ENCODE data around the gene HAVCR1. TPM values are rescaled to one million over a fixed set of nuclear protein-coding genes. Genes with fewer than 3 reads are reported as not detected.
"Not testable (repeated sequence)": the region's sequence is repeated elsewhere in the genome, so short reads cannot be mapped to it uniquely, and the experiment has no call there.

Gene HAVCR1
- total RNA-seq, 1 donor: not detected

DNA sequence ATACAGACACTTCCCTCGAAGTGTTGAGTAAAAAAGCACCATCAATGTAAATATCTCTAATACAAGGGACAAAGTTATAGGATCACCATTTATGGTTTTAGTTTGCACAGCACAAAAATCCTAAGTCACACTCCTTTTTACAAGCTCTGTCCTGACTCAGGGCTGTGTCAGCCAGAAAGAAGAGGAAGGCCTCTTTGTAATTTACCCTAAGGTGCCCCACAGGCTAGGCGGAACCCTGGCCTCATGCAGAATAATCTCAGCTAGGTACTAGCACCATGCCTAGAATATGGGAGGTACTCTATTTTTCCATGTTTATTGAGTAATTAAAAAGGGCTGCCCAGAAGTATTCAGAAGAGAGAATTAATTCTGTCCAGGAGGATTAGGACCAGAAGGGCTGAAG, 36.9 kb downstream of the HAVCR1 start:
- H3K4me3 ChIP-seq (ENCODE audit: low read depth, low read length): no peak overlapping the region
- no peak for DNase-seq (ENCODE audit: low read depth)
- no peak for TF ChIP-seq CTCF (IDR thresholded peaks at IDR 0.05; ENCODE audit: insufficient read depth, low read depth, low read length)

- H3K4me3 ChIP-seq (ENCODE audit: low read depth, low read length): no peak overlapping the region
- no peak for DNase-seq (ENCODE audit: low read depth)
These were observed 38.2 kb downstream of the HAVCR1 start for GRCh38 chr5:157020511-157021222.

DNA sequence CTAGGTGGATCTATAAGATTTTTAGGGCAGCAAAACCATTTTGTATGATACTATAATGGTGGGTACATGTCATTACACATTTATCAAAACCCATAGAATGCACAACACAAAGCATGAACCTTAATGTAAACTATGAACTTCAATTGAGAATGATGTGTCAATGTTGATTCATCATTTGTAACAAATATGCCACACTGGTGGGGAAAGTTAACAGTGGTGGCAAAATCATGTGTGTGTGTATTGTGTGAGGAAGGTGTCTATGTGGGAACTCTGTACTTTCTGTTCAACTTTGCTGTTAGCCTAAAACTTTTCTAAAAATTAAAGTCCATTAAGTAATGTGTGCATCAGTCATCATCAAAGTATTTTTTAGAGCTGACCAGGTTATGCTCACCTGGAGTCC, 38.9 kb downstream of the HAVCR1 start:
- TF ChIP-seq CTCF (IDR thresholded peaks at IDR 0.05; ENCODE audit: insufficient read depth, low read depth, low read length): no peak
- DNase-seq (ENCODE audit: low read depth): no peak
- H3K4me3 ChIP-seq (ENCODE audit: low read depth, low read length): no peak overlapping the region

More at GRCh38 chr5:157020511-157021222, 38.2 kb downstream of the HAVCR1 start:
- no peak for TF ChIP-seq CTCF (IDR thresholded peaks at IDR 0.05; ENCODE audit: insufficient read depth, low read depth, low read length)

DNA sequence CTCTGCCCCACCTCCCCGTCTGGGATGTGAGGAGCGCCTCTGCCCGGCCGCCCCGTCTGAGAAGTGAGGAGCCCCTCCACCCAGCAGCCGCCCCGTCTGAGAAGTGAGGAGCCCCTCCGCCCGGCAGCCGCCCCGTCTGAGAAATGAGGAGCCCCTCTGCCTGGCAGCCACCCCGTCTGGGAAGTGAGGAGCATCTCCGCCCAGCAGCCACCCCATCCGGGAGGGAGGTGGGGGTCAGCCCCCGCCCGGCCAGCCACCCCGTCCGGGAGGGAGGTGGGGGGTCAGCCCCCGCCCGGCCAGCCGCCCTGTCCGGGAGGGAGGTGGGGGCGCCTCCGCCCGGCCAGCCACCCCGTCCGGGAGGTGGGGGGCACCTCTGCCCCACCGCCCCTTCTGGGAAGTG, 44.8 kb downstream of the HAVCR1 start:
- H3K4me3 ChIP-seq (ENCODE audit: low read depth, low read length); DNase-seq (ENCODE audit: low read depth): not testable (repeated sequence)

DNA sequence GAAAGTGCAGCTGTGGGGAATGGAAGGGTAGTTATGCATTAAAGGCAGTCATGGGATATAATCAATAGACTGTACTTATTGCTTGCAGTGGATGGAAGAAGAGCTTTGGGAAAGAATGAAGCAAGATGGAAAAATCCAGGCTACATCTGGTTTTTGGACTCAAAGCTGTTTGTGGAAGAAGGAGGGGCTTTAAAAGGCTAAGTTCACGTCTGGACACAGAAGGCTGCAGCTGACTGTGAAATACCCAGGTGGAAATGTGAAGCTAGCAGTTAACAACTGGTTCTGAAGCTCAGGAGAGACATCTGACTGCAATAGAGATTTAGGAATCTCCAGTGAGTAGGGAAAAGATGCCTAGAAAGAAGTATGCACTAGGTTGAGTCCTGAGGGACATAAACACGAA, 52.7 kb downstream of the HAVCR1 start:
- no peak for TF ChIP-seq CTCF (IDR thresholded peaks at IDR 0.05; ENCODE audit: insufficient read depth, low read depth, low read length)
- DNase-seq (ENCODE audit: low read depth): no peak
- no peak overlapping the region for H3K4me3 ChIP-seq (ENCODE audit: low read depth, low read length)

GRCh38 chr5:157004893-157005551, 53.9 kb downstream of the HAVCR1 start:
- no peak for DNase-seq (ENCODE audit: low read depth)
- H3K4me3 ChIP-seq (ENCODE audit: low read depth, low read length): no peak overlapping the region
- TF ChIP-seq CTCF (IDR thresholded peaks at IDR 0.05; ENCODE audit: insufficient read depth, low read depth, low read length): no peak

GRCh38 chr5:156991714-156992113, 67.2 kb downstream of the HAVCR1 start:
- DNase-seq (ENCODE audit: low read depth): no peak
- TF ChIP-seq CTCF (IDR thresholded peaks at IDR 0.05; ENCODE audit: insufficient read depth, low read depth, low read length): no peak
- no peak overlapping the region for H3K4me3 ChIP-seq (ENCODE audit: low read depth, low read length)

All from fibroblast of villous mesenchyme (primary cell).